IMR-90 (cell line): ENCODE data around the gene CASP3. TPM values are rescaled to one million over a fixed set of nuclear protein-coding genes. Genes with fewer than 3 reads are reported as not detected.

Experiments used
- ATAC-seq: fragments of 200-7000 bp; cut with Tn5 transposase; 2 replicates; pipeline ENCODE4 v1.9.1; 2020; ENCODE audit warnings: low read depth, mild to moderate bottlenecking, moderate library complexity
- BruUV-seq: library from RNA; stranded (reverse); fragments of 400-500 nt; replicated peaks from 2 replicates; lab custom pipeline; 2021; lab: Mats Ljungman, UMichigan
- CTCF ChIA-PET: fragments of 300-600 bp; formaldehyde crosslinking; extraction: SDS; loops from one replicate; lab custom pipeline; 2021; ENCODE audit warnings: antibody characterized with exemption; lab: Yijun Ruan, JAX
- POLR2A ChIA-PET: fragments of 300-600 bp; sonication (Branson Sonifier 250); formaldehyde crosslinking; loops from one replicate; lab custom pipeline; 2022; ENCODE audit warnings: antibody characterized with exemption; ENCODE audit not compliant: unreplicated experiment; lab: Charles Lee
- DNase-seq: peaks from one replicate; pipeline ENCODE4 v3.0.0; 2013
- H2AFZ ChIP-seq: replicated peaks from 2 replicates; pipeline ENCODE3; 2013; ENCODE audit warnings: low read length, mild to moderate bottlenecking; ENCODE audit not compliant: poor library complexity
- H2AK5ac ChIP-seq: 2 replicates; pipeline ENCODE4 v1.6.1; 2013; ENCODE audit warnings: low read depth, low read length, inconsistent platforms
- H2AK9ac ChIP-seq: replicated peaks from 2 replicates; pipeline ENCODE3; 2013; ENCODE audit warnings: mild to moderate bottlenecking, low read depth, low read length, moderate library complexity; ENCODE audit not compliant: poor library complexity
- H2BK120ac ChIP-seq: 2 replicates; pipeline ENCODE4 v1.6.1; 2013; ENCODE audit warnings: low read depth, low read length, inconsistent platforms
- H2BK15ac ChIP-seq: 3 replicates; pipeline ENCODE4 v1.6.1; 2013; ENCODE audit warnings: low read depth, low read length, inconsistent platforms
- H2BK20ac ChIP-seq: 2 replicates; pipeline ENCODE4 v1.6.1; 2013; ENCODE audit warnings: low read depth, mild to moderate bottlenecking, inconsistent platforms, low read length, moderate library complexity
- H2BK5ac ChIP-seq: 2 replicates; pipeline ENCODE4 v1.6.1; 2013; ENCODE audit warnings: mild to moderate bottlenecking, low read depth, low read length, inconsistent platforms; ENCODE audit not compliant: poor library complexity, severe bottlenecking
- H3K14ac ChIP-seq: replicated peaks from 2 replicates; pipeline ENCODE4 v1.6.1; 2013; ENCODE audit warnings: low read depth, low read length, inconsistent platforms
- H3K18ac ChIP-seq: 2 replicates; pipeline ENCODE4 v1.6.1; 2013; ENCODE audit warnings: low read depth, low read length, control low read depth
- H3K23ac ChIP-seq: 2 replicates; pipeline ENCODE4 v1.6.1; 2013; ENCODE audit warnings: low read depth, low read length, inconsistent platforms
- H3K27ac ChIP-seq: 2 replicates; pipeline ENCODE4 v1.5.1; 2013; ENCODE audit warnings: mild to moderate bottlenecking, control low read depth, low read length; ENCODE audit not compliant: insufficient read depth
- H3K27me3 ChIP-seq: 2 replicates; pipeline ENCODE4 v1.6.1; 2013; ENCODE audit warnings: low read length; ENCODE audit not compliant: control insufficient read depth, insufficient read depth
- H3K36me3 ChIP-seq: 2 replicates; pipeline ENCODE4 v1.6.1; 2013; ENCODE audit warnings: low read length, mixed read lengths; ENCODE audit not compliant: control insufficient read depth, insufficient read depth
- H3K4ac ChIP-seq: 2 replicates; pipeline ENCODE4 v1.6.1; 2013; ENCODE audit warnings: low read depth, low read length, inconsistent platforms
- H3K4me1 ChIP-seq: 2 replicates; pipeline ENCODE4 v1.6.1; 2013; ENCODE audit warnings: low read length, mixed read lengths; ENCODE audit not compliant: control insufficient read depth, insufficient read depth
- H3K4me2 ChIP-seq: 2 replicates; pipeline ENCODE4 v1.6.1; 2013; ENCODE audit warnings: low read depth, mild to moderate bottlenecking, control low read depth, low read length, moderate library complexity
- H3K4me3 ChIP-seq: 2 replicates; pipeline ENCODE4 v1.5.1; 2013; ENCODE audit warnings: low read depth, mild to moderate bottlenecking, control low read depth, low read length, moderate library complexity; ENCODE audit not compliant: insufficient read depth
- H3K56ac ChIP-seq: 2 replicates; pipeline ENCODE4 v1.6.1; 2013; ENCODE audit warnings: low read length, inconsistent platforms; ENCODE audit not compliant: insufficient read depth; ENCODE audit errors: extremely low read depth
- H3K79me1 ChIP-seq, 2 experiments: 2 replicates each; pipeline ENCODE4 v1.6.1; 2013; ENCODE audit warnings: low read length in 2 of 2, inconsistent platforms in 1 of 2, low read depth in 1 of 2
- H3K9ac ChIP-seq: 2 replicates; pipeline ENCODE4 v1.6.1; 2013; ENCODE audit warnings: low read depth, low read length, control low read depth
- H3K9me1 ChIP-seq: 2 replicates; pipeline ENCODE4 v1.6.1; 2013; ENCODE audit warnings: low read length, inconsistent platforms; ENCODE audit not compliant: insufficient read depth
- H3K9me3 ChIP-seq: 2 replicates; pipeline ENCODE4 v1.6.1; 2013; ENCODE audit warnings: low read length; ENCODE audit not compliant: control insufficient read depth, insufficient read depth
- H4K20me1 ChIP-seq: 2 replicates; pipeline ENCODE4 v1.6.1; 2013; ENCODE audit warnings: low read length, inconsistent platforms; ENCODE audit not compliant: insufficient read depth
- H4K5ac ChIP-seq: 2 replicates; pipeline ENCODE4 v1.6.1; 2013; ENCODE audit warnings: mild to moderate bottlenecking, low read depth, low read length, control low read depth
- H4K8ac ChIP-seq, 2 experiments: 2 replicates each; pipeline ENCODE4 v1.6.1; 2013; ENCODE audit warnings: low read depth in 2 of 2, low read length in 2 of 2, control low read depth in 1 of 2, inconsistent platforms in 1 of 2
- H4K91ac ChIP-seq: 2 replicates; pipeline ENCODE4 v1.6.1; 2013; ENCODE audit warnings: low read depth, low read length, inconsistent platforms; ENCODE audit not compliant: insufficient read depth
- CEBPB ChIP-seq: IDR thresholded peaks from 2 replicates; pipeline ENCODE4 v1.6.1; 2012; ENCODE audit warnings: low read depth, low read length, improper control_type of control experiment
- FOS ChIP-seq: fragments of 150-350 bp; IDR thresholded peaks from 2 replicates; pipeline ENCODE4 v1.6.1; 2016; ENCODE audit warnings: low read depth, low read length
- MAFK ChIP-seq: IDR thresholded peaks from 2 replicates; pipeline ENCODE4 v1.6.1; 2012; ENCODE audit warnings: low read depth, low read length, improper control_type of control experiment
- MAZ ChIP-seq: IDR thresholded peaks from 2 replicates; pipeline ENCODE4 v1.6.1; 2012; ENCODE audit warnings: low read depth, mild to moderate bottlenecking, low read length, improper control_type of control experiment, moderate library complexity, borderline replicate concordance
- MXI1 ChIP-seq: IDR thresholded peaks from 2 replicates; pipeline ENCODE4 v1.6.1; 2012; ENCODE audit warnings: low read depth, mild to moderate bottlenecking, low read length, moderate library complexity, borderline replicate concordance
- NFE2L2 ChIP-seq: fragments of 150-350 bp; IDR thresholded peaks from 2 replicates; pipeline ENCODE4 v1.6.1; 2016; ENCODE audit warnings: low read depth, mild to moderate bottlenecking, low read length
- POLR2A ChIP-seq: IDR thresholded peaks from 2 replicates; pipeline ENCODE4 v1.6.1; 2012; ENCODE audit warnings: mild to moderate bottlenecking, low read depth, low read length
- RCOR1 ChIP-seq: IDR thresholded peaks from 2 replicates; pipeline ENCODE4 v1.6.1; 2012; ENCODE audit warnings: mild to moderate bottlenecking, low read length, improper control_type of control experiment; ENCODE audit not compliant: insufficient replicate concordance
- SMC3 ChIP-seq: fragments of 150-350 bp; IDR thresholded peaks from 2 replicates; pipeline ENCODE4 v1.6.1; 2016; ENCODE audit warnings: low read depth, mild to moderate bottlenecking, antibody characterized with exemption, low read length, moderate library complexity
- WGBS, 2 experiments: methylation state at CpG; one replicate each; pipeline versions ENCODE4 v1.1.5 to v1.1.7; 2013; ENCODE audit warnings: missing lambda C conversion rate in 2 of 2; ENCODE audit not compliant: insufficient read length in 1 of 2; ENCODE audit errors: extremely low coverage in 2 of 2; 5-methylcytosine and 5-hydroxymethylcytosine counted together
- dilution Hi-C: fragments of 300-500 bp; cut with HindIII; formaldehyde crosslinking; loops from one replicate; pipeline ENCODE4 v1.14.3; 2018; ENCODE audit warnings: low sequenced_read_pairs; ENCODE audit not compliant: unreplicated experiment
- in situ Hi-C: fragments of 300-500 bp; cut with MboI; formaldehyde crosslinking; loops from 3 replicates; pipeline ENCODE4 v1.14.3; 2019; ENCODE audit warnings: low sequenced_read_pairs, inconsistent platforms, mixed read lengths
- intact Hi-C: fragments of 100-400 bp; cut with micrococcal nuclease; formaldehyde crosslinking; loops from 2 replicates; pipeline ENCODE4 v1.10.0; 2022
- polyA plus RNA-seq, 3 experiments: library from polyadenylated mRNA; depleted of rRNA; stranded (reverse); fragments of >200 nt; gene quantifications; 2 replicates each; pipeline ENCODE4 v1.2.3, GENCODE V29; 2012; ENCODE audit warnings: low replicate concordance in 1 of 3
- total RNA-seq: library from RNA; depleted of rRNA; stranded (reverse); fragments of >200 nt; gene quantifications from 2 replicates; pipeline ENCODE4 v1.2.3, GENCODE V29; 2012
- TF ChIP-seq, protein P1 (sequence below): conservative IDR thresholded peaks from 2 replicates; pipeline ENCODE4 v1.5.1; 2012; ENCODE audit warnings: mild to moderate bottlenecking, low read depth, low read length, improper control_type of control experiment
- TF ChIP-seq, protein P2 (sequence below): fragments of 150-350 bp; IDR thresholded peaks from 2 replicates; pipeline ENCODE4 v1.6.1; 2017; ENCODE audit warnings: mild to moderate bottlenecking, antibody characterized with exemption, low read length, low read depth

The CASP3 gene
- total and polyA plus RNA-seq, 2 of the 4 experiments (the other 2 are of a cell fraction), result 26.7 to 27.4 TPM

DNA sequence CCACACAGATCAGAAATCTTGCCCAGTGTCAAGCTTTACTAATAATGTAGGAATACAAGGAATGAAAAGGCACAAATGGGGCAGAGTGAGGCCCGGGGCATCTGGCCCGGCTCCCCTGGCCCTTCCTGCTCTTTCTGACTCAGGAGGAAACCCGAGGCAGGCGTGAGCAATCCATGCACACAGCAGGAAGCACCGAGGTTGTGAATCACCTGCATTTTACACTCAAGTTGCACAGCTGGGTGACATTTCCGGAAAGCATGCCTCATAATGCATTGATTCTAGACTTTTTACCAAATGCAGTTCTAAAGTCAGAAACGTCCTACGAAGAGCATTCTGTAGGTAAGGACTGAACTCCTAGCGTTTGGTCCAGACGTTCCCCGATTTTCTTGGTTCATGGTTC, 39.2 kb upstream of the CASP3 start (continued):
- TF ChIP-seq, protein P1, sequence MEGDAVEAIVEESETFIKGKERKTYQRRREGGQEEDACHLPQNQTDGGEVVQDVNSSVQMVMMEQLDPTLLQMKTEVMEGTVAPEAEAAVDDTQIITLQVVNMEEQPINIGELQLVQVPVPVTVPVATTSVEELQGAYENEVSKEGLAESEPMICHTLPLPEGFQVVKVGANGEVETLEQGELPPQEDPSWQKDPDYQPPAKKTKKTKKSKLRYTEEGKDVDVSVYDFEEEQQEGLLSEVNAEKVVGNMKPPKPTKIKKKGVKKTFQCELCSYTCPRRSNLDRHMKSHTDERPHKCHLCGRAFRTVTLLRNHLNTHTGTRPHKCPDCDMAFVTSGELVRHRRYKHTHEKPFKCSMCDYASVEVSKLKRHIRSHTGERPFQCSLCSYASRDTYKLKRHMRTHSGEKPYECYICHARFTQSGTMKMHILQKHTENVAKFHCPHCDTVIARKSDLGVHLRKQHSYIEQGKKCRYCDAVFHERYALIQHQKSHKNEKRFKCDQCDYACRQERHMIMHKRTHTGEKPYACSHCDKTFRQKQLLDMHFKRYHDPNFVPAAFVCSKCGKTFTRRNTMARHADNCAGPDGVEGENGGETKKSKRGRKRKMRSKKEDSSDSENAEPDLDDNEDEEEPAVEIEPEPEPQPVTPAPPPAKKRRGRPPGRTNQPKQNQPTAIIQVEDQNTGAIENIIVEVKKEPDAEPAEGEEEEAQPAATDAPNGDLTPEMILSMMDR, result no peak

DNA sequence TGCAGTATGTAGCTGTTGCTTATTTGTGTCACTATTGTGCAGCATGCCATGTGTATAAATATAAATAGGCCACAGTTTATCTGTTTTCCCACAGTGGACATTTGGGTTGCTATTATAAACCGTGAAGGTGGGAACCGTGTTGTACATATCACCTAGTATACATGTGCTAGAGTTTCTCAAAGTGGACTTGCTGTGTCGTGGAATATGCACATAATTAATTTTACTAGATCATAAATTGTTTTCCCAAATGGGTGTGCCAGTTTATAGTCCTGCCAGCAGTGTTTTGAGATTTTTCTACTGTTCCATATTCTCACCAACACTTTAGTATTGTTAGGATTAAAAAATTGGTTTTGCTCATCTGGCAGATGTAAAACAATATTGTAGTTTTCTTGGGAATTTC, 38.8 kb upstream of the CASP3 start:
- dilution Hi-C loops (no loop called here), intact Hi-C loops (no loop called here), in situ Hi-C loops (no loop called here)
- Histone ChIP-seq H3K4me1 (peaks cover 4% of the 10 kb centered on the region; the same call in 1 of the 2 replicates), H2AFZ (no peak overlapping the region), H2BK15ac (no peak overlapping the region; the same call in 2 of the 3 replicates), H2AK9ac (no peak overlapping the region), H3K4me2 (no peak overlapping the region), H3K9me1 (peaks cover 6% of the 10 kb centered on the region), H3K56ac (no peak overlapping the region), H2BK120ac (no peak overlapping the region), H4K20me1 (no peaks in the 10 kb centered on the region), H2BK5ac (peak overlapping the region; percentile 1), H3K9me3 (no peaks in the 10 kb centered on the region), H3K4ac (peak overlapping the region; percentile 11; the same call in 1 of the 2 replicates), H3K23ac (no peak overlapping the region), H4K8ac (peak overlapping the region; percentile 15 to 89; a peak in 2 of 4 replicates), H3K27me3 (no peaks in the 10 kb centered on the region), H3K4me3 (no peak overlapping the region), H4K5ac (no peak overlapping the region), H3K9ac (no peak overlapping the region), H3K27ac (no peak overlapping the region), H3K14ac (no peak overlapping the region), H2BK20ac (no peak overlapping the region), H3K79me1 (0 out of 4 replicates have a peak, but pooled peaks cover 0 to 4% of the 10 kb centered on the region in 2 experiments), H3K36me3 (no peaks in the 10 kb centered on the region; the same call in 1 of the 2 replicates), H2AK5ac (0 out of 2 replicates have a peak overlapping the region, but pooled peaks have one; percentile 15), H3K18ac (no peak overlapping the region), H4K91ac (no peak overlapping the region)
- BruUV-seq, result no TSS peak
- ChIA-PET POLR2A (no interaction called here), CTCF (no interaction called here)
- DNase-seq, result no peak
- peak; percentile 33 for ATAC-seq
- TF ChIP-seq NFE2L2 (no peak), CEBPB (no peak), FOS (no peak), MXI1 (no peak), SMC3 (no peak), POLR2A (no peak), MAZ (no peak), RCOR1 (no peak), MAFK (no peak)
- TF ChIP-seq, protein P2, sequence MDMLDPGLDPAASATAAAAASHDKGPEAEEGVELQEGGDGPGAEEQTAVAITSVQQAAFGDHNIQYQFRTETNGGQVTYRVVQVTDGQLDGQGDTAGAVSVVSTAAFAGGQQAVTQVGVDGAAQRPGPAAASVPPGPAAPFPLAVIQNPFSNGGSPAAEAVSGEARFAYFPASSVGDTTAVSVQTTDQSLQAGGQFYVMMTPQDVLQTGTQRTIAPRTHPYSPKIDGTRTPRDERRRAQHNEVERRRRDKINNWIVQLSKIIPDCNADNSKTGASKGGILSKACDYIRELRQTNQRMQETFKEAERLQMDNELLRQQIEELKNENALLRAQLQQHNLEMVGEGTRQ, result no peak
- WGBS, 2 experiments, result no CpG with 5 or more reads among the region's 3 CpGs
